HG02623 (cell line): Measurements from ENCODE around the gene FKBP1C.
"Not testable (repeated sequence)": the region's sequence is repeated elsewhere in the genome, so short reads cannot be mapped to it uniquely, and the experiment has no call there.

ENCODE experiments used
- ATAC-seq: cut with Tn5 transposase; IDR thresholded peaks from one replicate; pipeline ENCODE4 v1.9.1; 2021; ENCODE audit warnings: moderate library complexity; ENCODE audit not compliant: unreplicated experiment

The FKBP1C gene

GRCh38 chr6:63211343-63211742 is at the start of gene FKBP1C:
FKBP1C (plus strand) TSS chr6:63211469.
- ATAC-seq: not testable (repeated sequence)

DNA sequence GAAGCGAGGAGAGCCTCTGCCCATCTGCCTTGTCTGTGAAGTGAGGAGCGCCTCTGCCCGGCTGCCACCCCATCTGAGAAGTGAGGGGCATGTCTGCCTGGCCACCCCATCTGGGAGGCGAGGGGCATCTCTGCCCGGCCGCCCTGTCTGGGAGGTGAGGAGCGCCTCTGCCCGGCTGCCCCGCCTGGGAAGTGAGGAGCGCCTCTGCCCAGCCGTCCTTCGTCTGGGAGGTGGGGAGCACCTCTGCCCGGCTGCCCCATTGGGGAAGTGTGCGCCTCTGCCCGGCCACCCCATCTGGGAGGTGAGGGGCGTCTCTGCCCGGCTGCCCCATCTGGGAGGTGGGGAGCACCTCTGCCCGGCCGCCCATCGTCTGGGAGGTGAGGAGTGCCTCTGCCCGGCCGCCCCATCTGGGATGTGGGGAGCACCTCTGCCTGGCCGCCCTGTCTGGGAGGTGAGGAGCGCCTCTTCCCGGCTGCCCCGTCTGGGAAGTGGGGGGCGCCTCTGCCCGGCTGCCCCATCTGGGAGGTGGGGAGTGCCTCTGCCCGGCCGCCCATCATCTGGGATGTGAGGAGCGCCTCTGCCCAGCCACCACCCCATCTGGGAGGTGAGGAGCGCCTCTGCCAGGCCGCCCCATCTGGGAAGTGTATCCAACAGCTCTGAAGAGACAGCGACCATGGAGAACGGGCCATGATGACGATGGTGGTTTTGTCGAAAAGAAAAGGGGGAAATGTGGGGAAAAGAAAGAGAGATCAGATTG is 47.0 kb upstream of the FKBP1C start:
- not testable (repeated sequence) for ATAC-seq

DNA sequence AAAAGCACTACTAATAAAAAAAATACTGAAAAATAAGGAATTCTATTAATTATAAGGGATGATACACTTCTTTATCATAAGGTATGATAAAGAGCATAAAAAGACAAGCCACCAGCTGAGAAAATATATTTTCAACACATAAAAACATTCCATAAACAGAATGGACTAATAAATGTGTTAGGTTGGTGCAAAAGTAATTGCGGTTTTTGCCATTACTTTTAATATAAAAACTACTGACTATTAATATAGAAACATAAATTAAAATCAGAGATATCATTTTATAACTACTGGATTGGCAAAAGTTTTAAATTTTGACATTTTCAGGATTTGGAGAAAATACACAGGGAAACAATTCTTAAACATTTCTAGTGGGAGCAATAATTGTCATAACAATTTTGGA is 37.1 kb upstream of the FKBP1C start:
- ATAC-seq: no peak

GRCh38 chr6:63176181-63176580 is 35.1 kb upstream of the FKBP1C start:
- ATAC-seq: no peak

DNA sequence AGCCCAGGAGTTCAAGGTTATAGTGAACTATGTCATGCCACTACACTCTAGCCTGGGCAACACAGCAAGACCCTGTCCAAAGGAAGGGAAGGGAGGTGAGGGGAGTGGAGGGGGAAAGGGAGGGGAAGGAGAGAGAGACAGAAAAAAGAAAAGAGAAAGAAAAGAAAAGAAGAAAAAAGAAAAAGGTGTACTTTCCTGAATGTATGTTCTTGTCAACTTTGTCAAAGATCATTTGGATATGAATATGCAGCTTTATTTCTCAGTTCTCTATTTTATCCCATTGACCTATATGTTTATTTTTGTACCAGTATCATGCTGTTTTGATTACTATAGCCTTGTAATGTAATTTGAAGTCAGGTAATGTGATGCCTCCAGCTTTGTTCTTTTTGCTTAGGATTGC is 30.9 kb upstream of the FKBP1C start:
- no peak for ATAC-seq

- ATAC-seq: no peak
Observed at GRCh38 chr6:63186970-63187369, 24.3 kb upstream of the FKBP1C start.

DNA sequence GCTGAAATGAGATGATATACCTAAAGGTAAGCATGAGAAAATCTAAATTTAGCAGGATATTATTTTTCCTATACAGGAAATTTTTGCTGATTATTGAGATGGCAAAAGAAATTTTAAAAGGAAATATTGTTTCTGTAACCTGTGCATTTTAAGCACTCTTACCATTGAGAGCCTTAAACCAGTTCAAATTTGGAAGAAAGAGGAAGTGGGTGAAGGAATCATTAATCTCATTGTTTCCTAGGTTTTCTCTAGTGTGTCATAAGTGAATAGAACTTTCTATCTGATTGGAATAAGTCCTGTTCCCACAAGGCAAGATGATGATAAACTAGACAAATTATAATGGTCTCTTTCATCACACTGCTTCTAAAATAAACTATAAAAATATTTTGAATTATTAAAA is 22.4 kb upstream of the FKBP1C start:
- ATAC-seq: no peak

DNA sequence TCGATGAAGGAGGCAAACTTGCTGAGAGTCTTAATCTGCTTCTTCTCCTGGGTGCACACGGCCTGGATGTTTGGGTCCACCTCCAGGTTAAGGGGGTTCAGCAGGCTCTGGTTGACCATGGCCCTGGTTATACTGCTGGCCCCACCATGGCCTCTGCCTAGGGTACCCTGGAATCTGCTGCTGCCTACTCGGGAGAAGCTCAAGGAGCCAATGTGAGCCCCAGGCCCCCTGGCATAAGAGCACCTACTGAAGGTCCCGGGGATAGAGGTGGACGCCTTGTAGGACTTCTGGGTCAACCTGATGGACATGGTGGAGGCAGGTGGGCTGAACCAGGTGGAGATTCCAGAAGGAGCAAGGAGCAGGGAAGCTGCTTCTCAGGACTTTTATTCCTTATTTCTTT is 17.9 kb upstream of the FKBP1C start:
- no peak for ATAC-seq

DNA sequence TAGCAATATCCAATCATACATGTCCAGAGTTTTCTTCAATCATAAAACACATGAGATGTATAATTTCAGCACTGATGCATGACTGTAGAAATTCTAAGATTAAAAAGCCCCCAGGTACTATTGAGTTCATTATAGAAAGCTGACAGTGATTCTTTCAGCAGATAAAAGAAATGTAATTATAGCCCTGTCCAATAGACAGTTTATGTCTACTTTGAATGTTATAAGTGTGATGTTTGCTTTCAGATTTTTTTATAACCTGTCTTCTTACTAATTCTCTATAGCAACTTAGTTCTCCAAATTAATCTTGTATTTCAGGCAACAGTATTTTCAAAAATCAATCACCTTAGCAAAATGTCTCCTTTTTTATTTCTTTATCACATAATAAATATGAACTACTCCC is 13.5 kb upstream of the FKBP1C start:
- ATAC-seq: no peak

GRCh38 chr6:63213325-63213724 is 2.1 kb downstream of the FKBP1C start:
- no peak for ATAC-seq

DNA sequence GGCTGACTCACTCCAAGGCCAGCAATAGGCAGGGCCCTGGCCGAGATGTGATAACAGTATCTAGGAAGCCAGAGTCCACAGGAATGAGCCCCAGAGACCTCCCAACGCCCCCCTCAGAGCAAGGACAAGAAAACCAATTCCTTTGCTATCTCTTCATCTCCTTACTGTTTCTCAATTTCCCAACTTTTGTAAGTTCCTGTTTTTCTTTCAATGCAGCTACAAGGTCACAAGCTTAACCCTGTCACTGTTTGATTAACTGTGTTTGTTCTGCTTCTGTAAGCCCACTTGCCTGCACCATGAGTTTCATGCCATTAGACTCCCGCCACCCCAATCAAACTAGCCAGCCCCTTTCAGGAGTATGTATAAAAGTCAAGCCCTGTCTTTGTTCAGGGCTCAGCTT is 3.5 kb downstream of the FKBP1C start:
- ATAC-seq: no peak

DNA sequence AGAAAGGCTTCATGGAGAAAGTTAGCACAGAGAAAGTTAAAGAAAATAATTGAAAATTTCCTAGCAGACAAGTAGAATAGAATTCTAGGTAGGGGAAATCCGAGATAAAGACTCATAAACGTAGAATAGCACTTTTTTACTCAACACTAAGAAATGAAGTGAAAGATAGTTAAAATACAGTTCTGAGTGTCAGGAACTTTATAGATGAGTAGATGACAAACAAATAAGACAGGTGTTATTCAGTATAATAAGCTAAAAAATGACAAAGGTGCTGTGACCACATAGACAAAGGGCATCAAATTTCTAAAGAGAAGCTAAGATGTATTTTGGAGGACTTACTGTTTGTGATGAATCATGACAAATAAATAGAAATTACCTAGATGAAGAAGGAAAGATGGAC is 12.9 kb downstream of the FKBP1C start:
- no peak for ATAC-seq

GRCh38 chr6:63225987-63226386 is 14.7 kb downstream of the FKBP1C start:
- ATAC-seq: not testable (repeated sequence)

DNA sequence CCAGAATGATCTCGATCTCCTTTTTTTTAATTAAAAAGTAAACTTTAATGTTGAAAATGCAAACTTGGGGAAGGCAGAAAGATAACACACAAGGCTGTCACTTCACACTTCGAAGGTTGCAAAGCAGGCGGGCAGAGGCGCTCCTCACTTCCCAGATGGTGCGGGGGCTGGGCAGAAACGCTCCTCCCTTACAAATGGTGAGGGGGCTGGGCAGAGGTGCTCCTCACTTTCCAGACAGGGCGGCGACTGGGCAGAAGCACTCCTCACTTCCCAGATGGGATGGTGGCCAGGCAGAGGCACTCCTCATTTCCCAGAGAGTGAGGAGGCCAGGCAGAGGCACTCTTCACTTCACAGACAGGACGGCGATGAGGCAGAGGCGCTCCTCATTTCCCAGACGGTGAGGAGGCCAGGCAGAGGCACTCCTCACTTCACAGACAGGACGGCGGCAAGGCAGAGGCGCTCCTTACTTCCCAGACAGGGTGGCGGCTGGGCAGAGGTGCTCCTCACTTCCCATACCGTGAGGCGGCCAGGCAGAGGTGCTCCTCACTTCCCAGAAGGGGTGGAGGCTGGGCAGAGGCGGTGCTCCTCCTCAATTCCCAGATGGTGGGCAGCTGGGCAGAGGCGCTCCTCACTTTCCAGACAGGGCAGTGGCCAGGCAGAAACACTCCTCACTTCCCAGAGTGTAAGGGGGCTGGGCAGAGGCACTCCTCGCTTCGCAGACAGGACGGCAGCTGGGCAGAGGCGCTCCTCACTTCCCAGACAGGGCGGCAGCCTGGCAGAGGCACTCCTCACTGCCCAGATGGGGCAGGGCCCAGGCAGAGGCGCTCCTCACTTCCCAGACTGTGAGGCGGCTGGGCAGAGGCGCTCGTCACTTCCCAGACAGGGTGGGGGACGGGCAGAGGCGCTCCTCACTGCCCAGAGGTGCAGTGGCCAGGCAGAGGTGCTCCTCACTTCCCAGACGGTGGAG is 16.9 kb downstream of the FKBP1C start:
- ATAC-seq: not testable (repeated sequence)

GRCh38 chr6:63230027-63230426 is 18.8 kb downstream of the FKBP1C start:
- ATAC-seq: not testable (repeated sequence)

- not testable (repeated sequence) for ATAC-seq
Observed at GRCh38 chr6:63230511-63230910, 19.2 kb downstream of the FKBP1C start.

GRCh38 chr6:63236398-63236817 is 25.1 kb downstream of the FKBP1C start:
- peak; percentile 68 for ATAC-seq

- no peak for ATAC-seq
Observed at GRCh38 chr6:63245420-63245819, 34.2 kb downstream of the FKBP1C start.

DNA sequence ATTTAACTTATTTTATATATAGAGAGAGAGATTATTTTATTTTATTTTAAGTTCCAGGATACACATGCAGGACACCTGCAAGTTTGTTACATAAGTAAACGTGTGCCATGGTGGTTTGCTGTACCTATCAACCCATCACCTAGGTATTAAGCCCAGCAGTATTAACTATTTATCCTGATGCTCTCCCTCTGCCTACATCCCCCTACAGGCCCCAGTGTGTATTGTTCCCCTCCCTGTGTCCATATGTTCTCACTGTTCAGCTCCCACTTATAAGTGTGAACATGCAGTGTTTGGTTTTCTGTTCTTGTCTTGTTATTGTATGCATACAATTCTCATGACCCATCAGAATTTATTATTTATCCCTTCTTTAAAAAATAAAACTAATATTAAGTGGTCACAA is 34.6 kb downstream of the FKBP1C start:
- peak; percentile 83 for ATAC-seq

GRCh38 chr6:63246581-63246980 is 35.3 kb downstream of the FKBP1C start:
- ATAC-seq: no peak

GRCh38 chr6:63249875-63250482 is 38.7 kb downstream of the FKBP1C start:
- no peak for ATAC-seq
